NCI-H1436 (cell line): ENCODE data around the gene SAP30.
A peak's percentile ranks its signal among the peaks of the same experiment; 100 is the strongest.

Experiments used
- DNase-seq: peaks from one replicate; lab custom pipeline; 2025; lab: John Stamatoyannopoulos, UW

SAP30 gene

DNA sequence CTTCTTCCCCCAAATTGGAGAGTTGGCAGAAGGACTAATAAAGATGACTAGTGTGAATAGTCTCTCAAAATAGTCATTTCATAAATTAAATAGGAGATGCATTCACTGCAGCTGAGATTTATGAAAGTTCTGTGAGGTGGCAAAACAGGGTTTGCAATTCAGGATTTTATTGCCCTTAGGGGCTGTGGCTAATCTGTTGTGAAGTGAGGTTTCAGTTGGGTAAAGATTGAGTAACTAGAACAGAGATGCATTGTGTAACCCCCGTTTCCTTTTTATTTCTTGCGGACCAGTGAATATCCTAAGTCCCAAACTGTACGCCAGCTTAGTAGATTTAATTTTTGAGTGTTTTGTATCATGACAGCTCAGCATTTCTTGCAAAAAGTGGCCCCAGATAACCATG, 44.3 kb downstream of the SAP30 start:
- no peak for DNase-seq

DNA sequence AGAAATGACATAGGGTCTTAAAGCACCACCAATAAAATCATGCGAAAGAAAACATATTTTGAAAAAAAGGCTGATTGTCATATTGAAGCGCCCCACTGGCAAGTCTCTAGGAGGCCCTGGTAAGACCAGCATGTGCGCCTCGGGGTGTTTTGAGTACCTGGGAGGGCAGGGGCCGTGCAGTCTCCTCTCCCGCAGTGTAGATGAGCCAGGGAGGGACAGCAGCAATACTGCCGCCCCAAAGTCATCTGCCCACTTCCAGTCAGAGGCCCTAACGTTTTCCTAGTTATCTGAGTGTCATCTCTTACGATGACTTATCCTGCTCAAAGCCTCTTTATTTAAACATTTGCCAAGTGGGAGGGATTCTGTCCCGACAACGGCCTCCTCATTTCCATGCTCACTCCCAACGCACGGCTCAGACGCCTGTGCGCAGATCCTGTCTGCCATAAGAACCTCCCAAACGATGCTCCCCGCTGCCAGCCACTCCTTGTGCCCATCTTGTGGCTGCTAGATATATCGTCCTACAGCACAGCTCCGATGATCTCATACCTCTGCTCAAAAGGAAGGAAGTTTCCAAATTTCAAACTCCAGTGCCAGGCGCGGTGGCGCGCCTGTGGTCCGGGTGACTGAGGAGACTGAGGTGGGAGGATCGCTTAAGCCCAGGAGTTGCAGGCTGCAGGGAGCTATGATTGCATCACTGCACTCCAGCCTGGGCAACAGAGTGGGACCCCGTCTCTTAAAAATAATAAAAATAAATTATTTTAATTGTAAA, 45.3 kb downstream of the SAP30 start:
- DNase-seq: no peak

DNA sequence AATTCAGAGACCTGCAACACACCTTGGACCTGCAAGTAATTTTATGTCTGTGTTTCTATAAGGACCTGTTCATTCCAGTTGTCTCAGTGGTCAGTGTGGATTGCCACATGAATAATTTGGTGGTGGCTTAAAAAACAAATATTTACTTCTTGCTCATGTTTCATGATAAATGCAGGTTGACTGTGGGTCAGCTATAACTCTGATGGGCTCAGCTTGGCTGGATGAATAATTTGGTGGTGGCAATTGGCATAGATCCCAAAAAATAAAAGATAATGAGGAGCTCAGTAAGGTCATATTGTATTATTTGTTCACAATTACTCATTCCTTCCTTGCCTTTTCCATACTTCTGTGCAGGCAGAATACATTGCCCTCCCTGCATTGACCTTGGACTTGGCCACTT, 47.1 kb downstream of the SAP30 start:
- DNase-seq: no peak

DNA sequence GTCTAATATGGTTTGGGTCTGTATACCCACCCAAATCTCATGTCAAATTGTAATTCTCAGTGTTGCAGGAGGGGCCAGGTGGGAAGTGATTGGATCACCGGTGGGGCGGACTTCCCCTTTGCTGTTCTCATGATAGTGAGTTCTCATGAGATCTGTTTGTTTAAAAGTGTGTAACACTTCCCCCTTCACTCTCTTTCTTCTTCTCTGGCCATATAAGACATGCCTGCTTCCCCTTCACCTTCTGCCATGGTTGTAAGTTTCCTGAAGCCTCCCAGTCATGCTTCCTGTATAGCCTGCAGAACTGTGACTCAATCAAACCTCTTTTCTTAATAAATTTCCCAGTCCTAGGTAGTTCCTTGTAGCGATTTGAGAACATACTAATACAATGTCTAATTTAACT, 47.9 kb downstream of the SAP30 start:
- DNase-seq: no peak

DNA sequence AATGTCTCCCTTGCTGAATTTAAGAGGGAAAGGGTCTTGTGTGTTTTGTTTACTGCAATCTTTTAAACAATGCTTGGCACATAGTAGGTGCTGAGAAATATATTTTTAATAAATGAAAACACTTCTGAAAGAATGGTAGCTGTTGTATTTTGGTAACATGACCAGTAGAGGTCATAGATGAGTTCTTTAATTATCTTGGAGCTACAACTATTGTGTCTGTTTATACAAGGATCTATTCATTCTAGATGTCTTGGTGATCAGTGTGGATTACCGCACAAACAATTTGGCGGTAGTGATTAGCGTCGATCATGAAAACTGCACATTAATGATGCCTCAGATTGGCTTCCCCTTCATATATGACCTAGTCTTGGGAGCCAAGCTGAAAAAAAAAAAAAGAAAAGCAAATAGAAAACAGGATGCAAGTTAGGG, 49.6 kb downstream of the SAP30 start:
- DNase-seq: peak; percentile 34

DNA sequence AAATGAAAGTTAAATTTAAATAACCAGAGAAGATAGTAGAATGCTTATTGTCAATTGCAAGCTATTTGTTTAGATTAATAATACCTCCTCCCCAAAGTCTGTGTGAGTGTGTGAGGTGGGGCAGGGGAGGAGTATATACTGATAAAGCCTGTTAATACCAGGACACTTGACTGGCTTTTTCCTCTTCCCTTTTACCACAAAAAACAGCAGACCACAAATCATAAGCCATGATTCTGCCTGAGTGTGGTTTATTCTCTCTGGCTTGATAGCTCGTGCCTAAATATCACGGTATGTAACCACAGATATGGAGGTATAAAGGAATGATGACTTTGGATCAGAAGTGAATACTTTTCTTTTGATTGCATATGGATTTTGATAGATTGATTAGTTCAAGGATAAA, 50.0 kb downstream of the SAP30 start:
- no peak for DNase-seq

DNA sequence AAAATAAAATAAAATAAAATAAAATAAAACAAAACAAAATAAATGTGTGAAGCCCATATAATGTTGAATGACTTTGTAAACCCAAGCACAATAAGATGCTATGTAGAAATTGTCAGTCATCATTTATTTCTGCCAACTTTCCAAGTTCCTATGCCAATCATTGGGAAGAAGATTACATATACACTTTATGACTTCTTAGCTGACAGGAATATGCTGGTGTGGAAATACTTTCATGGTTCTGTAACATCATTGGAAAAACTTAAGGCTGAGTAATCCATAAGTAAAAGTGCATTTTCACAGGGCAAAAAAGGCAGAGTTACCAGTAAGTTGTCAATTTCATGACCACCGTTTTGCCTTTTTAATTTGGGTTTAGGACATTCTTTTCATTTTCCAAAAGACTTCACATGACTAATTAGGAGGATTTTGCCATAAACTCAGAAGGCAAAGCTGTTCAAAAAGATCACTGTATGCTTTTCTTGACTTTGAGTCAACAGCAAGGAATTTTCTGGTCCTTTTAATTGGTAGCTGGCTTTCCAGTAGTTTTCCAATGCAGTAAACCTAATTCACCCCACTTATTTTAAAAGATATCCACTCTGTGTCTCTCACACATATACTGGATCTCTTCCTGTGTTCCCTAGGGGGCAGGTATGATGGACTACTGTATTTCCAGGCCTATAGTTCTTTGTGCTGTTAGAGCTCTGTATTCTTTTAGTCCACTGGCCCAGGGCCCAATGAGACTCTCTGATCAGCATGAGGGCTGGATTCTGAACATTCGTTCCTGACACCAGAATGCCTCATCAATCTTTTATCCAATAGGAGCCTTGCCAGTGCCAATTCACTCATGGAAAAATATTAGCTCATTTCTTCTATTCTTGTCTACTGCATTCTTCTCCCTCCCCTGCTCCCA, 54.4 kb downstream of the SAP30 start:
- no peak for DNase-seq

DNA sequence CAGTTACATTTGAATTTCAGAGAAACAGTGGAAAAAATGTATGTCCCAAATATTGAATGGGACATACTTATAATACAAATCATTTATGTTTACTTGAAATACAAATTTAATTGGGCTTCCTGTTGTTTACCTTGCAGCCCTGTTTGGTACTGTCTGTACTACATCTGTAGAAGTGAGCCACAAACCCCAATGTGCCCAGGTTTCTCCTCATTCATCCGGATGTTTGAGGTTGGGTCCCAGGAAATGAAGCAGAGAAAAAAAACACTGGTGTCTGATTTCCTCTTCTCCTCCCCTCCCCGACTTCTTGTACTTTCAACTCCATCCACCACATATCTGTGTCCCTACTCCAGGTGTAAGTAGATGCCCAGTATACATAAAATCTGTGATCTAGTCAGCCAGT, 55.3 kb downstream of the SAP30 start:
- DNase-seq: no peak
